K562 (cell line): ENCODE measurements around the gene DMWD. TPM values are rescaled to one million over a fixed set of nuclear protein-coding genes. Genes with fewer than 3 reads are reported as not detected.

Source experiments
- ARNT ChIP-seq, 2 experiments: fragments of 450-650 bp; IDR thresholded peaks; 2 replicates each; pipeline ENCODE4 v1.6.1; 2016; ENCODE audit warnings: mild to moderate bottlenecking in 1 of 2
- BHLHE40 ChIP-seq: IDR thresholded peaks from 2 replicates; pipeline ENCODE4 v1.6.1; 2011; ENCODE audit warnings: low read length, improper control_type of control experiment
- BRCA1 ChIP-seq, 2 experiments: fragments of 450-650 bp in 1 of 2; sonication (generic) in 1 of 2; formaldehyde crosslinking in 1 of 2; IDR thresholded peaks; 2 replicates each; pipeline versions ENCODE4 v1.5.0 to v1.6.1; 2017 to 2020; ENCODE audit warnings: mild to moderate bottlenecking in 1 of 2, missing genetic modification reagents in 1 of 2
- BRD4 ChIP-seq: fragments of 200-600 bp; sonication (generic); IDR thresholded peaks from 2 replicates; pipeline ENCODE4 v1.6.1; 2017; ENCODE audit warnings: inconsistent platforms
- CBFA2T2 ChIP-seq: fragments of 450-650 bp; conservative IDR thresholded peaks from 2 replicates; pipeline ENCODE4 v1.6.1; 2017; ENCODE audit warnings: mild to moderate bottlenecking
- CHCHD3 ChIP-seq: fragments of 250-450 bp; sonication (Bioruptor Pico); IDR thresholded peaks from 2 replicates; pipeline ENCODE4 v2.1.2; 2022; ENCODE audit warnings: mild to moderate bottlenecking
- CXXC5 ChIP-seq: fragments of 250-450 bp; sonication (Bioruptor Pico); IDR thresholded peaks from 2 replicates; pipeline ENCODE4 v1.8.0; 2022; ENCODE audit warnings: inconsistent platforms, mild to moderate bottlenecking, moderate library complexity
- E2F5 ChIP-seq: sonication (generic); formaldehyde crosslinking; IDR thresholded peaks from 2 replicates; pipeline ENCODE4 v1.8.0; 2022; ENCODE audit warnings: mild to moderate bottlenecking, missing genetic modification reagents
- ELF4 ChIP-seq: fragments of 450-650 bp; formaldehyde crosslinking; IDR thresholded peaks from 2 replicates; pipeline ENCODE4 v1.4.0; 2022; ENCODE audit warnings: missing genetic modification characterization
- EP400 ChIP-seq: fragments of 450-650 bp; IDR thresholded peaks from 2 replicates; pipeline ENCODE4 v1.6.1; 2017; ENCODE audit warnings: antibody characterized with exemption, mild to moderate bottlenecking, moderate library complexity
- GTF2E2 ChIP-seq: fragments of 200-800 bp; sonication (Bioruptor generic); IDR thresholded peaks from 2 replicates; pipeline ENCODE4 v1.6.1; 2016; ENCODE audit warnings: missing genetic modification characterization, missing compliant biosample characterization
- HDAC2 ChIP-seq: fragments of 450-650 bp; IDR thresholded peaks from 2 replicates; pipeline ENCODE4 v1.6.1; 2016; ENCODE audit warnings: mild to moderate bottlenecking
- KLF6 ChIP-seq: fragments of 250-450 bp; sonication (Bioruptor Pico); IDR thresholded peaks from 2 replicates; pipeline ENCODE4 v1.4.0; 2020; ENCODE audit warnings: mild to moderate bottlenecking, moderate library complexity, borderline replicate concordance
- MTA1 ChIP-seq: fragments of 450-650 bp; IDR thresholded peaks from 2 replicates; pipeline ENCODE4 v1.6.1; 2017; ENCODE audit warnings: borderline replicate concordance
- MYC ChIP-seq, 2 experiments: fragments of 250-450 bp in 1 of 2; sonication (Bioruptor Pico) in 1 of 2; IDR thresholded peaks; 2 replicates each; pipeline versions ENCODE4 v1.5.1 to v1.6.1; 2012 to 2021; ENCODE audit warnings: low read depth in 2 of 2, borderline replicate concordance in 1 of 2, improper control_type of control experiment in 1 of 2, low read length in 1 of 2, mild to moderate bottlenecking in 1 of 2, moderate library complexity in 1 of 2
- SMAD1 ChIP-seq: fragments of 150-350 bp; IDR thresholded peaks from 2 replicates; pipeline ENCODE4 v1.6.1; 2014; ENCODE audit warnings: low read length, low read depth; ENCODE audit not compliant: partially characterized antibody
- SOX6 ChIP-seq: fragments of 450-650 bp; IDR thresholded peaks from 2 replicates; pipeline ENCODE4 v1.6.1; 2014; ENCODE audit warnings: mild to moderate bottlenecking
- SP1 ChIP-seq: sonication (generic); formaldehyde crosslinking; IDR thresholded peaks from 2 replicates; pipeline ENCODE4 v1.8.1; 2022; ENCODE audit warnings: mild to moderate bottlenecking, missing genetic modification reagents
- SRSF3 ChIP-seq: fragments of 200-400 bp; formaldehyde crosslinking; IDR thresholded peaks from 2 replicates; pipeline ENCODE4 v1.6.1; 2016; ENCODE audit warnings: mild to moderate bottlenecking, low read length, moderate library complexity; ENCODE audit not compliant: insufficient read depth
- THRB ChIP-seq: fragments of 450-650 bp; formaldehyde crosslinking; conservative IDR thresholded peaks from 2 replicates; pipeline ENCODE4 v1.4.0; 2022; ENCODE audit warnings: mild to moderate bottlenecking, missing genetic modification characterization
- XRCC5 ChIP-seq: fragments of 200-400 bp; formaldehyde crosslinking; IDR thresholded peaks from 2 replicates; pipeline ENCODE4 v1.6.1; 2017; ENCODE audit warnings: low read depth, mild to moderate bottlenecking, low read length
- ZNF121 ChIP-seq: sonication (generic); formaldehyde crosslinking; conservative IDR thresholded peaks from 2 replicates; pipeline ENCODE4 v1.8.0; 2022; ENCODE audit warnings: missing genetic modification reagents
- polyA plus RNA-seq, 8 experiments: library from polyadenylated mRNA; depleted of rRNA in 4 of 8; stranded (reverse) in 5 of 8; unstranded in 3 of 8; fragments of >200 nt; fragmentation: Nextera tagmentation in 2 of 8; fragmentation: Illumina TruSeq in 1 of 8; extraction: Ambion mirVana in 2 of 8; extraction: Trizol in 1 of 8; gene quantifications; 2 replicates each; pipeline versions ENCODE4 v1.2.1 to v1.2.3, GENCODE V29; 2011 to 2014; ENCODE audit warnings: inconsistent platforms in 1 of 8, missing spikeins in 1 of 8
- total RNA-seq, 7 experiments: library from RNA; depleted of rRNA in 6 of 7; stranded (reverse); fragments of >200 nt in 6 of 7; fragmentation: Illumina TruSeq in 2 of 7; extraction: Trizol in 2 of 7; gene quantifications; 2 replicates each; pipeline versions ENCODE4 v1.2.1 to v1.2.3, GENCODE V29; 2011 to 2021; ENCODE audit warnings: low replicate concordance in 1 of 7
- TF ChIP-seq, protein P1 (sequence below): fragments of 250-450 bp; sonication (Bioruptor Pico); IDR thresholded peaks from 2 replicates; pipeline ENCODE4 v1.4.0; 2020; ENCODE audit warnings: mild to moderate bottlenecking
- TF ChIP-seq, protein P2 (sequence below): sonication (generic); formaldehyde crosslinking; IDR thresholded peaks from 2 replicates; pipeline ENCODE4 v1.8.1; 2023; ENCODE audit warnings: mild to moderate bottlenecking, missing genetic modification reagents

DMWD gene
- total and polyA plus RNA-seq, 9 of the 15 experiments (the other 6 are each of a cell fraction or from before 2014, with no cell fraction given): 4.7 to 54.6 (median 19.0) TPM

DNA sequence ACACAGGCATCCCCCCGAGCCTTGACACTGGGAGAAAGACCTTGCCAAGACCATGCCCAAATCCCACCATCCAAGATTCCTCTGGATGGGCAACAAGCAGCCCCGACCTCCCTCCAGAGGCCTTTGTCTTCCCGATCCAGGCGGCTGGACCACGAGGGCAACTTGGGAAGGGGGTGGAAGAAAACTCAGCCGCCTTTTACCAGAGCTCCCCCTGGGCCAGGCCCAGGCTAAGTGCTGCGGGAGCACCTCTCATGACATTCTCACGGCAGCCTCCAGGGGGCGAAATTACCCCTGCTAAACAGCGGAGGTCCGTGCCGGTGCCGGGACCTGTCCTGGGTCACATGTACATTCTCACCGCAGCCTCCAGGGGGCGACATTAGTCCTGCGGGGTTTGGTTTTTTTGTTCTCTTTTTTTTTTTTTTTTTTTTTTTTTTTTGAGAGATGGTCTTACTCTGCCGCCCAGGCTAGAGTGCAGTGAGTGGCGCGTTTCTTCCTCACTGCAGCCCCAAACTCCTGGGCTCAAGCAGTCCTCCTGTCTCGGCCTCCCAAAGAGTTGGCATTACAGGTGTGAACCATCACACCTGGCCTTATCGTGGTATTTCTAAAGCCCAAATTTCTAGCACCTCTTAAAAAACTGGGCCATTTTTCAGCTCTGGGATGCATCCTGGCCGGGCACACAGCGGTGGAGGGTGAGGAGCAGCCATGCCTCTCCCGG is 24.5 kb upstream of the DMWD start (continued):
- TF ChIP-seq EP400 (no peak; the same call in 1 of the 2 replicates), CXXC5 (peak; percentile 47; the same call in 1 of the 2 replicates), SRSF3 (no peak), BRCA1 (IDR thresholded peaks at IDR 0.05) (no peak), BRCA1 (CRISPR knock-in tag; IDR thresholded peaks at IDR 0.05) (no peak), KLF6 (CRISPR knock-in tag) (no peak), HDAC2 (0 out of 2 replicates have a peak, but pooled peaks have one; percentile 25), ZNF121 (no peak), ELF4 (no peak), E2F5 (CRISPR knock-in tag) (no peak), THRB (CRISPR knock-in tag) (no peak), XRCC5 (peak; percentile 96), CBFA2T2 (no peak; the same call in 1 of the 2 replicates), MYC (IDR thresholded peaks at IDR 0.05; ENCODE audit: low read depth, low read length) (peak; percentile 85), MYC (CRISPR knock-in tag; IDR thresholded peaks at IDR 0.05; ENCODE audit: borderline replicate concordance, low read depth) (no peak), CHCHD3 (CRISPR knock-in tag) (no peak), SP1 (CRISPR knock-in tag) (peak; percentile 45; the same call in 1 of the 2 replicates), GTF2E2 (tag) (no peak), ARNT (IDR thresholded peaks at IDR 0.05) (peak in 1 of 2 experiments; percentile 83; a peak in 2 of 4 replicates), SMAD1 (no peak), SOX6 (peak; percentile 56; the same call in 1 of the 2 replicates), MTA1 (no peak), BHLHE40 (peak; percentile 83), BRD4 (no peak)
- TF ChIP-seq, protein P1, sequence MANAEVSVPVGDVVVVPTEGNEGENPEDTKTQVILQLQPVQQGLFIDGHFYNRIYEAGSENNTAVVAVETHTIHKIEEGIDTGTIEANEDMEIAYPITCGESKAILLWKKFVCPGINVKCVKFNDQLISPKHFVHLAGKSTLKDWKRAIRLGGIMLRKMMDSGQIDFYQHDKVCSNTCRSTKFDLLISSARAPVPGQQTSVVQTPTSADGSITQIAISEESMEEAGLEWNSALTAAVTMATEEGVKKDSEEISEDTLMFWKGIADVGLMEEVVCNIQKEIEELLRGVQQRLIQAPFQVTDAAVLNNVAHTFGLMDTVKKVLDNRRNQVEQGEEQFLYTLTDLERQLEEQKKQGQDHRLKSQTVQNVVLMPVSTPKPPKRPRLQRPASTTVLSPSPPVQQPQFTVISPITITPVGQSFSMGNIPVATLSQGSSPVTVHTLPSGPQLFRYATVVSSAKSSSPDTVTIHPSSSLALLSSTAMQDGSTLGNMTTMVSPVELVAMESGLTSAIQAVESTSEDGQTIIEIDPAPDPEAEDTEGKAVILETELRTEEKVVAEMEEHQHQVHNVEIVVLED (CRISPR knock-in tag): no peak
- TF ChIP-seq, protein P2, sequence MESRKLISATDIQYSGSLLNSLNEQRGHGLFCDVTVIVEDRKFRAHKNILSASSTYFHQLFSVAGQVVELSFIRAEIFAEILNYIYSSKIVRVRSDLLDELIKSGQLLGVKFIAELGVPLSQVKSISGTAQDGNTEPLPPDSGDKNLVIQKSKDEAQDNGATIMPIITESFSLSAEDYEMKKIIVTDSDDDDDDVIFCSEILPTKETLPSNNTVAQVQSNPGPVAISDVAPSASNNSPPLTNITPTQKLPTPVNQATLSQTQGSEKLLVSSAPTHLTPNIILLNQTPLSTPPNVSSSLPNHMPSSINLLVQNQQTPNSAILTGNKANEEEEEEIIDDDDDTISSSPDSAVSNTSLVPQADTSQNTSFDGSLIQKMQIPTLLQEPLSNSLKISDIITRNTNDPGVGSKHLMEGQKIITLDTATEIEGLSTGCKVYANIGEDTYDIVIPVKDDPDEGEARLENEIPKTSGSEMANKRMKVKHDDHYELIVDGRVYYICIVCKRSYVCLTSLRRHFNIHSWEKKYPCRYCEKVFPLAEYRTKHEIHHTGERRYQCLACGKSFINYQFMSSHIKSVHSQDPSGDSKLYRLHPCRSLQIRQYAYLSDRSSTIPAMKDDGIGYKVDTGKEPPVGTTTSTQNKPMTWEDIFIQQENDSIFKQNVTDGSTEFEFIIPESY (CRISPR knock-in tag): 0 out of 2 replicates have a peak, but pooled peaks have one; percentile 43
